Cardiac septum (tissue), 1 donor: ENCODE results near the gene GORASP1. TPM values are rescaled to one million over a fixed set of nuclear protein-coding genes. Genes with fewer than 3 reads are reported as not detected.

Experiments
- DNase-seq: peaks from one replicate; pipeline ENCODE4 v3.0.0-alpha.2; 2020; ENCODE audit warnings: low spot score
- intact Hi-C: fragments of 100-400 bp; cut with DNase I; formaldehyde crosslinking; loops from one replicate; pipeline ENCODE4 v1.14.0; 2022
- total RNA-seq: library from RNA; stranded (reverse); fragmentation: NEBNext Ultra II Directional; extraction: Animal tissue kit (Norgen Biotek cat#: 25700); gene quantifications from one replicate; pipeline ENCODE4 v1.2.1, GENCODE V29; 2021
- donor health status: DM: no; HTN: no; CAD: no.

The GORASP1 gene
- total RNA-seq, 1 donor from 2014 or later: 45.9 TPM

DNA sequence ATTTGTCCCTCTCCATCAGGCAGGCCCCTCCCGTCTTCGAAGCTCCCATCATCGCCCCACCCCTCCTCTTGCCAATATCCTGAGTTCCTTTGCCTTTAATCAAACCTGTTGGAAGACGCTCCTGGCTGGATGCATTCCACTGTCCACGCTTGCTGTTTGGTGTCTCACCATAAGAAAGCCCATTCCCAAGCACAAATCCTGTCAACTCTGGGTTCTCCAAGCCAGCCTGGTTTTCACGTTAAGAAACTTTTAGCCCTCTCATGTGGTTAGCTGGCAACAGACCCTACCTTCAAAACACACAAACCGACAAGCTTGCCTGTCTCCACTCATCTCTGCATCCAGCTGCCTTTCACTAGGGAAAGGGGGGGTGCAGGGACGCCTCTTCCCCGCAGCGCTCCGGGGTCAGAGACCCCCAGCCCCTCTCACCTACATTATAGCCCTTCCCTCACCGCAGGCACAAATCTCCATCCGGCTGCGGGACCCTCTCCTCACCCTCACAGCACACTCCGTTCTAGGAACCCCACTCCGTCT lies 1.1 kb downstream of the GORASP1 start:
- intact Hi-C loops: loop anchor here (5.0 kb wide), 2 partner anchors 81 to 276 kb away; partner anchors contain the start of gene SLC25A38
- no peak for DNase-seq

DNA sequence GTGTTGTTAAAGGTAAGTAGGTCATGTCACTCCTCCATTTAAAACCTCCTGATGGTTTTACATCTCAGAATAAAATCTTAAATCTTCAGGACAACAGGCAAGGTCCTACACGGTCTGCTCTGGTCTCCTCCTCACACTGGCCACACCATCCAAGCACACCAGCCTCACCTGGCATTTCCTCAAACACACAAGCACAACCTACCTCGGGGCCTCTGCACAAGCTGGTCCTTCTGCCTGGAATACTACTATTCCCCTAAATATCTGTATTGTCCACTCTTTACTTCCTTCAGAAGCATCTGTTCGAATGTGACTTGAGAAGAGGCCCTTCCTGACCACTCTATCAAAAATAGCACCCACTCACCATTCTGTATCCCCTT lies 1.8 kb downstream of the GORASP1 start:
- intact Hi-C loops: loop anchor here (5.0 kb wide), 2 partner anchors 82 to 277 kb away; partner anchors contain the start of gene SLC25A38
- DNase-seq: no peak

DNA sequence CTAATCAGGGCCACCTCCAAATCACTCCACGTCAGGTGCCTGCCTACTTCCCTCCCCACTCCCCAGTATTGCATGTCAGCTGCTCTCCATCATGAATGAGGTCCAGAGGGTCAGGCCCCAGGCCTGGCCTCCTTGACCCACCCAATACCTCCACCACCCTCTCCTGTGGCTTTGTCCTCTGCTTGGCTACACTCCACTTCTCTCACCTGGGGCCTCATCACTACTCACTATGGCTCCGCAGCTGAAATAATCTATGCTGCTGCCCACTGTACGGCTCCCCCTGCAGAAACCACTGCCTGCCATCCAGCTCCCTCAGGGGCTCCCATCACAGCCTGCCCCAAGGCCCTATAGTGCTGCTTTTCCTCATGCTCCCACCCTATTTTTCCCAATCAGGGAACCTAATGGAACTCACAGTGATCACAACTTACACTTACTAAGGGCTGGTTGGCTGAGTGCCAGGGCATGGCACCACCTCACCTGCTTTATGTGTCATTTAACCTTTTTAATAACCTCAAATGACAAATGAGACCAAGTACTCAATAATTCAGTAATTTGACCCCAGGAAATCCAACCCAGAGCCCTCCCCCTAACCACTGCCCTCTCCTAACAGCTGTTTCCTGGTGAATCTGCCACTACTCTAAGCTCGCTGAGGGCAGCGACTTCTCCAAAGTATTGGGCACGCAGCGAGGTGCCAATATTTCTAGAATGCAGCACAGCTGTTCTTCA lies 2.3 kb downstream of the GORASP1 start:
- intact Hi-C loops: loop anchor here (5.0 kb wide), 2 partner anchors 82 to 277 kb away; partner anchors contain the start of gene SLC25A38
- DNase-seq: no peak

DNA sequence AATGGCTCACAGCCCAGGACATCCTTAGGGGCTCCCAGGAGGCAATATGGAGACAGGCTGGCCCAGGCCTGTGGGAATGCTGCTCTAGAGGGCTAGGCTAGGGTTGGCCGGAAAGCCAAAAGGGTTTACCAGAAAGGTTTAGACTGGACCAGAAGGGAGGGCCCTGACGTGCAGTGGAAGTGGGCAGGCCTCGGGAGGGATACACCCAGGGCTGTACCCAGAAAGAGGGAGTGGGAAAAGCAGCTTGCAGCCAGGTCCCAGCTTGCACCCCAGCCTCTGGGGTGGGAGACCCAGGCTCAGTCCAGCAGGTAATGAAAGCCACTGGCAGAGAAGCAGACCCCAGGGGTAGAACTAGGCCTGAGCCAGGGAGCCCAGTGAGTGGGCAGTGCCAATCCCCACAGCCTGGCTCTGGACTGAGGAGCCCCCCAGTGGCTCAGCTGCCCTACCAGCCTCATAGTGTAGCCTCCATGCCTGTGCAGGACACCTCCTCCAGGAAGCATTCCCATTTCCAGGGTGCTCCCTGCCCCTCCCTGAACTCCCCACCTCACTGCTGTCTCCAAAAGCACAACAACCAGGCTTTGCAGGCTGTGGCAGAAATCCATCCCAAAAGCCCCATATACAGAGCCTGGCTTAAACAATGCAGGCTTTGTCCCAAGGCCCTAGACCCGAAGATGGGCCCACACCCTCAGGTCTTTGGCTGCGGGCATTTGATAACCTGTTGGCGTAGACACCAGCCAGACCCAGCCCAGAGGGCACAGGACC lies 3.5 kb downstream of the GORASP1 start:
- DNase-seq: no peak
- intact Hi-C loops: no loop called here

DNA sequence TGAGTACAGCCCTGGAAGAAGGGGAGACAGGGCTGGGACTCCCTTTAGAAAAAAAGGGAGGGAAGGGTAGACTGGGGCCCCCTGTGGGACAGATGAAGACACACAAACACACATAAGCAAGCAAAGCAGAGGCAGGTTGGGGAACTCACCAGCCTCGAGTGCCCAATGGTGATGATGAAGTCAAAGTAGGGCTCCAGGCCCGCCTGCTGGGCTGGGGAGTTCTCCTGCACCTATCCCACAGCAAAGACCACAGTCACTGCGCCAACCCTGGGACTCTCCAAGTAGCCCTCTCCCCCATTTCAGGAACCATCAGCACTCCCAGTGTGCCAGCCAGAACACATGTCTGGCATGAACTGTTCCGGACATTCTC lies 4.1 kb downstream of the GORASP1 start:
- intact Hi-C loops: no loop called here
- no peak for DNase-seq

DNA sequence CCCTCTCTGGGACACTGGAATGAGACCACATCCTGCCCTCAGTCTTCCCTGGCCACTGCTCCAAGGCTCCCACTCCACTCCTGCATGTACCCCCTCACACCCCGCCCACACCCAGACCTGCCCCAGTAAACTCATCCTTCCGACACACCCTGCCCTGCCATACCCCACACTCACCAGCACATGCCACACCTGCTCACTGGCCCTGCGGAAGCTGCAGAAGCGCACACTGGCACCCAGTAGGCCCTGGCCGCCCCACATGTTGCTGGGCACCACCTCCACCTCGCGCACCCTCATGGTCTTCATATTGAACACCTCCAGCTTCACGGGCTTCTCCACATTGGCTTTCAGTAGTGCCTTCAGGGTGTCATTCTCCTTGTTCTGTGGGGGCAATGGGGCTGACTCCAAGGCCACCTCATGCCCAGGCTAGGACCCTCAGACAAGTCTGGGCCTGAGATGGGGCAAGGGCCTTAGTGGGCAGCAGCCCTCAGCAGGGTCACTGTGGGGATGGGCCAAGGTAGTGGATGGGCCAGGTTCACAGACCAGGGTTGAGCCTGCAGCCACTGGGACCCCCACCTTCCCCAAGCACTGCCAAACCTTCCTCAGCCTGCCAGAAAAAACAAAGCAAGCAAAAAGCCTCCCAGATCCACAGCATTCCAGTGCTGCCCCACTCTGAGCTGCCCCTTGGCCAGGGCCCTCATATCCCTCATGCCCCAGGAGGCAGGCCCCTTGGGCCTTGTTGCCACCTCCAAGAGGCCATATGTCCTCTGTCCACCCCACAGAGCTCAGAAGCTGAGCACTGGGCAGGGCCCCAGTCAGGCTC lies 4.7 kb downstream of the GORASP1 start:
- intact Hi-C loops: no loop called here
- DNase-seq: no peak

DNA sequence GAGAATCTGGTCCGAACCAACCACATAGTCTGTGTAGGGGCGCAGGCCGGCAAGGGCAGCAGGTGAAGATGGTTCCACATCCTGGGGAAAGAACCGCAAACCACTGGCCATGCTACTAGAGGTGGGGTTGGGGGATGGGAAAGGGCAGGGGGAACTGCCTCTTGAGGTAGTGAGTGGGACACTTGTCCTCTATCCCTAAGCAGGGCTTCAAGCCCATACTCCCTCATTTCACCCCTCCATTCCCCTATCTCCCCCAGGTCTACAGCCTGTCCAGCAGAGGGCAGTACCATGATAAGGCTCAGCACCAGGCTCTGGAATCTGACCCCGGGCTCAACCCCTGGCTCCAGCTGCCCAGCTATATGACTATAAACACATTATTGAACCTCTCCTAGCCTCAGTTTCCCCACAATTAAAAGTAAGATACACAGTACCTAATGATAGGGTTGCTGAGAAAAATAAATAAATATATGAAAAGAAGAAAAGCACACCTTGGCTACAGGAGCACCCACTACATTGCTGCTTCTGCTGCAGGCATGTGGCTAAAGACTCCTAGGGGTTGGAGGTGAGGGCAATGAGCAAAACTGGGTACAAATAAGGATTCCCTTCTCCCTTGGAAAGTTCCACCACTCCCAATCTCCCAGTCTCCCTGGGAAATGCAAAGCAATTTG lies 6.3 kb downstream of the GORASP1 start:
- intact Hi-C loops: no loop called here
- no peak for DNase-seq

DNA sequence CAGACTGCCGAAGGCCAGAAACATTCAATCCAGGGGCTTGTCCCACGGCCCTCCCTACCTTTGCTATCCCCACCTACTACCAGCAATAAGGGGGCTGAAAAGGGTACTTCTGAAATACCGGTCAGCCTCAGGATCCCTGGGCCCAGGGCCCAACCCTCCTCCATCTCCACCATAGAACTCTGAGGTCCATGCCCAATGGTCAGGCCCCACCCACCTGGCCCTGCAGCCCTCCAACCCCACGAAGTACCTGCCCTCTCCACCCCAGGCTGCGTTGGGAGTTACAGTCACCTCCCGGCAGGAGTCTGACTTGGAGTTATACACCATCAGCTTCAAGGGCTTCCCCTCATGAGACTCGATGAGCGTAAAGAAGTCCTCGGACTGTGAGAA lies 6.9 kb downstream of the GORASP1 start:
- DNase-seq: no peak
- intact Hi-C loops: no loop called here

DNA sequence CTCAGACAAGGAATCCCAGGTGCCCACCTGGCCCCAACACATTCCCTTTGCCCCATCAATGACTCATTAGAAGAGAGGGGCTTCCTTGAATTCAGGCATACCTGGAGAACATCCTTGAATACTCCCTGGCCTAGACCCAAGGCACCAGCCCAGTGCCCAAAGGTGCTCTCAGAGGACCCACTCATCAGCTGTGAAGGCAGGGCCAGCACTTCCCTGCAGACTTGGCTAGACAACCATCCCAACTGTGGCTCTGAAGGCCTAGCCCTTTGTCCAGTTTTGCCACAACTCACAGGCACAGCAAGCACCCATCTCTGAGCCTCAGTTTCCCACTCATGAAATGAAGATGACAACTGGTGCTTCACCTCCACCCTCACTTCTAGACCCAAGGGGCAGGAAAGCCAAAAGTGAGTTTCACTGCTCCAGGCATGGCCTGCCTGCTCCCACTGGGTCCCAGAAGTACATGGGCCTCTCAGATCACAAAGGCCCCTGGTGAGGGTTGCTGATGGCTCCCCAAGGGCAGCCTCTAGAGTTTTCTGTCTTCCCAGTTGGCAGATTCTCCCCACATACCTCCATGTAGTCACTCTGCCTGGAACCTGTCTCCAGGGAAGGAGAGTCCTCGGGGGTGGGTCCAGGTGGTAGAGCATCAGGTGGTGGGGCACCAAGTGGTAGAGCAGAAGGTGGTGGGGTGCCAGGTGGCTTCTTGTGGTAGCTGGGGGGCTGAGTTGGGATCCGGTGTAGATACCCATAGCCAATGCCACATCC lies 7.5 kb downstream of the GORASP1 start:
- DNase-seq: no peak
- intact Hi-C loops: no loop called here

DNA sequence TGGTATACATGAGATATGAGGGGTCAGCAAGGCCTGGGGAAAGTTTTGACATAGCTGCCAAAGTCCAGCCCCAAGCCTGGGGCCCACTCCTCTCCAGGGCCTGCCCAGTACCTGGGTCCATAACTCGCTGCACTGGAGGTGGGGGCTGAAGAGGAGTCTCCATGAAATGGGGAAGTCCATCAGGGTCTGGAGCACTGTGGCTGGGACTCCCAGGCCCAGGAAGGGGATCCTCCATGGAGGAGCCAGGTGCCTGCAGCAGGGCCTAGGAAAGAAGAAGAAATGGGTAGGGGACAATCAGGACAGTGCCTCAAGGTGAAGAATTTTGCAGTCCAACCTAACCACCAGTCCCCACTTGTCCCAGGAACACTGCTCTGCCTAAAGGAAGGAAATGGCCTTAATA lies 8.2 kb downstream of the GORASP1 start:
- intact Hi-C loops: no loop called here
- no peak for DNase-seq

DNA sequence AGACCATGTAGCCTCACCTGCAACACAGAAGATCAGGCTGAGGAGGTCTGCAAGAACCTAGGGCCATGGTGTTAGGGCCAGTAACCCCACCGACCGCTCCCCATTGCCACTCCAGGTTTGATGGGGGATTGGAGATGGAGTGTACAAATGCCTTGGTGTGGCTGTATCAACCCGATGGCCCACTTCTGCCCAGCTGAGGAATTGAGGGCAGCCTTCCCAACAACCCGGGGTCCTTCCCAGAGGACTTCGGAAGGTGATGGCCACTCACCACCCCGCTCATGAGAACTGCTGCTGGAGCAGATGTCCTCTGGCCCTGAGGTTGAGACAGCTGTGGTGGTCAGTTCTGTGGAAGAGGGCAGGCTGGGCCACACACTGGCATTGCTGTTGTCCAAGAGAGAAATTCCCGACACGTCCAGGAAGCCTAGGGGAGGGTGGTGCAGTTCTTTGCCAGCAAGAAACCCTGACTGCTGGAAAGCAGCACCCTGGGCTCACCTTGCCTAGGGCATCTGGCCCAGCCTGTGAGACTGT lies 8.9 kb downstream of the GORASP1 start:
- intact Hi-C loops: no loop called here
- DNase-seq: no peak

DNA sequence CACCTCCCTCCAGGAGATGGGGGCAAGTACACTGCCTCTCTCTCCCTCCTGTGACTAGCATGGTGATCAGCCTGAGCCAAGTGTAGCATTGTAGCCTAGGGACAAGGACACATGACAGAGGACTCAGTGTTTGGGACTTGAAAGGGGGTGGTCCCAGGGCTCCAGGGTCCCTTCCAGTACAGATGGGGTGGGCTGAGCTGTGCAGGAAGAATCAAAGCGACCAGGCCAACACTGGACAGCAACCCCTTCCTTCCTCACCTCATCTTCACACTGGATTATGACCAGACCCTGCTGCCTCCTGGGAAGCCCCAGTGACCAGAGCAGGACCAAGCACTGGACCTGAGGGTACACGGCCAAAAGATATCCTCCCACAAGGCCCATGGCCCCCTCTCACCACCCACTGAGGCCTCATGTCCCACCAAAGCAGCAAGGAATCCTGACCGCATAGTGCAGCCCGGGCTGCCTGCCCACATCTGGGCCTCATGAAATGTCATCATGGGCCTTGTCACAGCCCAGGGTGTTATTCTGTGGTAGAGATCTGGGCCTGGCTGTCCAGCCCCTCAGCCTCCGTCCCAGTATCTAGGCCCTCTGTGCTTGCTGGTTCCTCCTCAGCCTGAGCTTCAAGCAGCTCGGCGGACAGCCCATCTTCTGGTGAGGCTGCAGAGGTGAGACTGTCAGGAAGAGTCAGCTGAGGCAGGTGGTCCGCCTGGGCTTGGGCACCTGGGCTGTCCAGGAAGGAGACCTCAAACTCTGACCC lies 9.5 kb downstream of the GORASP1 start:
- intact Hi-C loops: no loop called here

DNA sequence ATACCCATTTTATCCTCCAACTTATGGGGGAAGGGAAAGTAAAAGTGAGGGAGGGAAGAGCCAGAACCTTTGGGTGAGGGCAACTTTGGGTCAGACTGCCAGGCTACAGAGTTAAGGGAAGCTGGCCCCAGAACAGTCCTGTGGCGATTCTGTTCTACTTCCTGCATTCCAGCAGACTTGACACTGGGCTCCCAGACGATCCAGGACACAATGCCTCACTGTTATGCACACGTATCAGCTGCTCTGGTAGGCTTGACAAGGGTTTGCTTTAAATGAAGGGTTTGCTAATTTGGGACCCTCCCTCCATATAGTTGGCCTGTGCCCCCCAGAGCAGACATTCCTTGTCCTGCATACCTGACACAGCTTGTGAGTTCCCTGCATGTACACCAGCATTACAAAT lies 10.7 kb downstream of the GORASP1 start:
- intact Hi-C loops: no loop called here
- DNase-seq: no peak

More for the DNA sequence above, 9.5 kb downstream of the GORASP1 start:
- no peak for DNase-seq

DNA sequence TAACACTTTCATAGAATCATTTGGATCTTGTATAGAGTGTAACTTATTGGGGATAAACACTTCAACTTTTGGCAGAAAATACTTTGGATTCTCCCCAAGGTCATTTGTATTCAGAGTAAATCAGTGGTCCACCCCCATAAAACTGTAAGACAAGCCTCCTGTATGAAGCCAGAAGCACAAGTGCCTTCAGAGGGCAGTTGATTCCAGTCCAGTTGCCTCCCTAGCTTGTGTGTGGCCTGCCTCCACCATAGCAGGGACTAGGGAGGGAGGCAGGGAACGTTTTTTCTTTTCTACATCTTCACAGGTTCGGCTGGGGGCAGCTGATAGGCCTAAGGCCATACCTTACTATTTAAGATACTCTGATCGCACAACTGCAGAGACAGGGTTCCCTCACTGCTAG lies 11.6 kb downstream of the GORASP1 start:
- DNase-seq: no peak
- intact Hi-C loops: no loop called here

DNA sequence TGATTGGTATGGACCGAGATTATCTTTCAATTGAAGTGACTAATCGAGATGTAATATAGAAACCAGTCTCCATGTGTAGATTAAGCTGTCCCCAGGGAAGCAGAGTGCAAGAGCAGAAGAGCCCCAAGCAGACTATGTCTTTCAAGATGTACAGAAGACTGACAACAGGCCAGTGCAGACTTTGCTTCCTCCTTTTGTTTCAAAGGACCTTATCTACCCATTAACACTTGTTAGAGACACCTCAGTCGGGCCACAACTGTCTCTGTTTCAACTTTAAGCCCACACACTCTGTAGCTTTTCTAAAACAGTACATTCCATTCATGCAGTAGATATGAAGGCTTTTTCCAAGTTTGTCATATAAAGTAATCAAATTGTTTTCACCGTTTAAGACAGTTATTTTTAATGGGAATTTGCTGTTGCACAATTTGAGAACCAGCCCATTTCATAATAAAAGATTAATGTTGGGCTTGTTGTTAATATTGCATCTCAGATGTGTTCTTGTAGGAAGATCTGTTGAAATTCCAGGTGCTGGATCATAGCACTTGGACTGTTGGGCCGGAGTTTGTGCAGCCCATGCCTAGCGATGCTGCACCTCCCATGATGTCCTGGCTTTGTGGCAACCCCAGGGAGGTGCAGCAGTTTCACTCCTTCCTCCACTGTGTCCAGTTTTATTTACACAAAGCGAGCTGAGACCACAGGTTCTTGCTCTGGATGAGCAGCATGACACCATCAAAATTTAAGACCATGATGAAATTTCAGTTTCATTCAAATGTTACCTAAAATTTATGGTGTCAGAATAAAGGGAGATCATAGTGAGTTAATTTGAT lies 12.4 kb downstream of the GORASP1 start:
- no peak for DNase-seq
- intact Hi-C loops: no loop called here

DNA sequence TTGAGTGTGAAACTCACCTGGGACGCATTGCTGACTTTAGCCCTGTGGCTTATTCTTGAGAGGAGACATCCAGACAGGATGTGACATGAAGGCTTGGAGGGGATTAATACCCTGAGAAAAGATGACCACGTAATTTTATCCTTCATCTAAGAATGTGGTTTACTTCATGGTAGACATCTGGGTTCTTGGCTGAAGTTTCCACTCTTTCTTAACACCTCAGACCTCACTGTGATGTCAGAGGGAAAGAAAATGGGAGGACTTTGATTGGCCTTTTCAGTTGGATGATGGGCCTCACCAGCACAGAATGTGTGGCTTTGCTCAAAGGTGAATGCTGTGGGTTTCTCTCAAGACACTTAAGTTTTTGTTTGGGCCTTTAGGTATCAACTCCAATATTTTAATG lies 16.5 kb downstream of the GORASP1 start:
- intact Hi-C loops: no loop called here
- no peak for DNase-seq

DNA sequence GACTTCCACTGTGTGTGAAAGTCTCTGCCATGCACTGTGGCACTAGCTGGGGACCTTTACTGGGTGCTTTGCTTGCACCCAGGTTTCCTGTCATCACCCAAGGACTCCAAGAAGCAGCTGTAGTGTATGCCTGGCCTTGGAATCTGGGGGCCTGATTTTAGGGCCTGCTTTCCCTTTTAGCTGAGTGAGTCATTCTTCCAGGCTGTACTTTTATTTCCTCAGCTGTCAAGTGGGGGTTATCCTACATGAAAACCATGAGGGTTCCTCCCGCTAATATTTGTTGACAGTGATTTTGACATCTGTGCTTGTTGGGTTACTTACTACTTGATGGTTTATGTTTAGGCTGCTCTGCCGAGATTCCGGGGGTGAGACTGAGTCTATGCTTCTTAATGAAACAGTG lies 18.5 kb downstream of the GORASP1 start:
- no peak for DNase-seq

More for the DNA sequence above, 18.5 kb downstream of the GORASP1 start:
- intact Hi-C loops: no loop called here
